NCI-H446 (cell line): Measurements from ENCODE around the gene SLC22A7.

Source experiments
- DNase-seq, 2 experiments: peaks; one replicate each; lab custom pipeline; 2025; lab: John Stamatoyannopoulos, UW

Gene SLC22A7

DNA sequence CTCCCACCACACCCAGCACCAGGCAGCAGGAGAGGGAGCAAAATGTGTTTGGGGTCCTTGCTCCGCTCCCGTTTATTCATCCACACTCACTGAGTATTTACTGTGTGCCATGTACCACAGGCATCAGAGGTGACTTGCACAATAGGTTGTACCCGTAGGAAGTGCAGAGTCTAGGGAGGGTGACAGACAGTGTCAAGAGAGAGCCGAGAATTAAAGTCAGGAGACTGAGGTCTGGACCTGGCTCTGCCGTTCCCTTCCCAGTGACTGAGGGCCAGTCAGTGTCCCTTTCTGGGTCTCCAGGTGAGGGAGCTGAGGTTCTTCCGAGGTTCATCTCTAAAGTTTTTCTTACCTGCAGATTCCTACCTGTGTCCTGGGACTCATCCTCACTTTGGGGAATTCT is 32.5 kb upstream of the SLC22A7 start:
- no peak for DNase-seq

GRCh38 chr6:43267619-43268354 is 30.3 kb upstream of the SLC22A7 start:
- DNase-seq: no peak

DNA sequence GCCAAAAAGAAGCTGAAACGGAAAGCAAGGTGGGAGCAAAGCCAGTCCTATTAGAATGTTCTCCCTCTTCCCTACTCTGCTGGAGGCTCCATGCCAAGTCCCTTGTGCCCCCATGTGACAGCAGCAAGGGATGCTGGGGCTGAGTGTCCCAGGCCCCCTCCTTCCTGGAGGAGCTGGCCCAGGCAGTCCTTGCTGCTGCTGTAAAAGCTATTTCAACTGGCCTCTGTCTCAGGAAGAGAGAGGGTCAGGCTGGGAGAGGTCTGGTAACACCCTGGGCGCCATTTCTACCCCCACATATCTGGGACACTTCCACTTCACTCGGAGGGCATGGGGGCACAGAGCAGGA is 29.7 kb upstream of the SLC22A7 start:
- DNase-seq: no peak

DNA sequence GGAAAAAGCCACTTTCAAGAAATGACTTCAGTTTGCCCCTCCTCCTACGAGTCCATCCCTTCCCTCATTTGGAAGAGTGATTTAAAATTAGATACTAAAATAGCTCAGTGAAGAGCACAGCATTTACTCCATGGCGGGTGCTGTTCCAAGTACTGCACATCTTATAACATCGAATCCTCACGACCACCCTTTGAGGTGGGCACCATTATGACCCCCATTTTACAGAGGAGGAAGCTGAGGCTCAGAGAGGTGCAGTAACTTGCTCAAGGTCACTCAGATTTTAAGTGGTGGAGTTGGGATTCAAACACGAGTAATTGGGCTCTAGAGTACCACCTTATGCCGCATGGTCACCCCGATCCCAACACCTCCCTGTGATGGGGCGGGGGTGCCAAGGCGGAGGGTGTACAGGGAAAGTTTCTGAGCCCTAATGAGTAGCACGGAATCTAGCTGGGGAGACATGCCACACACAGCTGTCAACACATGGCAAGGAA is 29.2 kb upstream of the SLC22A7 start:
- no peak for DNase-seq

DNA sequence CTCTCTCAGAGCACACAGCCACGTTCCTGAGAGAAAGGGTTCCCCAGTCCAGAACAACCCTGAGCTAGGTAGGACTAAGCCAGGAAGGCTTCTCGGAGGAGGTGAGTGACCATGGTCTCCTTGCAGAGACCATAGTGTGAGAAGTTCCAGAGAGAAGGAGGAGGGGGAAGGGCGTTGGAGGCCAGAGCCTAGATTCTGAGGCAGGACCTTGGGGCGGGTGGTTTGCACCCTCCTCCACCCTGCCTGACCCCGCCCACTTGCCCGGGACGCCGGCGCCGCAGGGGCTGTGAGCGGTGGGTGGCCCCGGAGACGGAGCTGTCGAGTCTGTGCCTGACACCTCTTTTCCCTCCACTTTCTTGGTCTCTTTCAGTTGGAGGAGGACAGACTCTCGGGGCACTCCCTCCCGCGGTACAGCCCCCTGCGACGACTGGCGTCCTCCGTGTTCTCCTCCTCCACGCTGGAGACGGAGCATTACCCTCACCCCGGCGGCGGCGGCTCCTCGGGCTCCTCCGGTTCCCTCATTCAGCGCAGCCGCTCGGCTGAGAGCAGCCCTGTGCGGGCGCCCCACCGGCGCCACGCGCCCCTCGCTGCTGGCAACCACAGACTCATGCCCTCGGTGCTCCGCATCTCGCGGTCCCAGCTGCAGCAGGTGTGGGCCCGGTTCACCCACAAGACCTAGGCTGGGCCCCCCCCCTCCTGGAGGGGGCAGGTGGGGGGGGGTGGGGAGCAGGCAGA is 28.6 kb upstream of the SLC22A7 start:
- no peak for DNase-seq

DNA sequence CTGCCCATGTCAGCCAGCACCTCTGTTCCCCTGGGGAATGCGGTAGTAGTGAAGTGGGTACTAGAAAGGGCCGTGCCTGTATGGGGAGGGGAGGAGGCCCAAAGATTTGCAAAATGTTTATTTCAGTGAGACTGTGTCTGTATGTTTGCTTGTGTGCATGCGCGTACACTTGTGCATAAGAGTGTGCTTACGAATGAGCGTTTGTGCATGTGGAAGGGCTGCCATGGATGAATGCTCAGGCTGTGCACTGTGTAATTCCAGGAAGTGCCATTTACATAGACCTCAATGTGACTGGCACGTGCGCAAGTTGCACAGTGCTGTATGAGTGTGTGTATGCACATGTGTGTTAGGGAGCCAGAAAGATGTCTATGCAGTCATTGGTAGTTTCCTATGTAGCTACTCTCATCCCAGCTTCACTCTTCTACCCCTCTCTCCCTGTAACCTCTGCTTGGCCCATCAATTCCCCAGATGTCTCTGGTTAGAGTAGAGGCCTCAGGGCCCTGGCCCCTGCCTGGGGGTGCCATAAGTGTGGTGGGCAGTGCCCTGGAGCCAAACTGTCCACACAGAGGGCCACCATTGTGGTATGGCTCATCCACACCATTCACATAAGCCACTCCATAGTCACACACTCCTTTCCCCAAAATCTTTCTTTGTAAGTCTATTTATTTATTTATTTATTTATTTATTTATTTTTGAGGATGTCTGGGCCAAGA is 26.8 kb upstream of the SLC22A7 start:
- DNase-seq: no peak

DNA sequence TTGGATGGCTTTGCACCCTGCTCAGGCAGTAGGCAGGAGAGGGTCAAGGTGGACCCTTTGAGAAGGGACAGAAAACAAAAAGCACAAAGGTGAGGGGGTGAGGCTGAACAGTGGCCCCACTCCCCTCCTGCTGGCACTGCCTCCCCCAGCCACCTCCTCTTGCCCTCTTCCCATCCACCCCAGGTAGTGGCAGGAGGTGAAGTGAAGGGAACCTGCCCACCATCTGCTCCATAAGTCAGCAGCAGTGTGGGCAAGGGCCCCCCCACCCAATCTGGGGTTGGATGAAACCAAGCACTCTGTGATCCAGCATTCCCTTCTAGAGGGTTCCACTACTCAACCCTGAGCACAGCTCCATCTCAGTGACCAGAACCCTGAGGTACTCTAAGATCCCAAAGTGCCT is 26.1 kb upstream of the SLC22A7 start:
- no peak for DNase-seq

- no peak for DNase-seq
Observed at GRCh38 chr6:43273707-43274106, 24.4 kb upstream of the SLC22A7 start.

DNA sequence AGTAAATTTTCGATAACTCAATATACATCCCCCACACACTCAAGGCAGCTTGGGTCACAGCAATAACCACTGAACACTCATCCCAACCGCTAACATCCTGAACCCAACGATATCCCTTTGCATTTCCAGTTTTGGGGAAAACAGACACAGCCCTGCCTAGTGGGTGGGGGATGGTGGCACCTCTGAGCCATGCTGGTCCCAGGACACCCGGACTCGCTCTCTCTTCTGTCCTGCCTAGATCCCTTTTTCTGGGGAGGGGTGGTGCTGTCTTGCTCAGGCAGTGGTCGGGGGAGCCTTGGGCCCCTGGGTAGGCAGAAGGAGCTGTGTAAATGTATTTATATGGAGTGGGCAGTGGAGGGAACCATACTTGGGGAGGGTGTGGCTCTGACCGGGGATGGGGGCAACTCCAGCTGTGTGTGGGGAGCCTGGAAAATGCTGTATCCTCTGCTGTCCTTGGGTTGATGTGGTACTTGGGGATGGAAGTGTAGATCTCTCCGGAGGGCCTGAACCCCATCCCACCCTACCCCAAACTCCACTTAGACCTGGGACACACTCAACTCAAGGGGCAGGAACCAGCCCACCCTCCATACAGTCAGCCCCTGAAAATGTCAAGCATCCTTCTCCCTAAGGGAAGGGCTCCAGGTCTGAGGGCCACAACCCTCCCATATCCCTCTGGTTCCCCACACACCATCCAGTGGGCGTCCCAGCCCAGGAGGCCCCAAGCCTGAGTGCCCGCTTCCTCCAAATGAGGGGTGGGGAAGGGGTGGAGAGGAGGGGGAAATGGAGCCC is 23.7 kb upstream of the SLC22A7 start:
- DNase-seq: no peak

DNA sequence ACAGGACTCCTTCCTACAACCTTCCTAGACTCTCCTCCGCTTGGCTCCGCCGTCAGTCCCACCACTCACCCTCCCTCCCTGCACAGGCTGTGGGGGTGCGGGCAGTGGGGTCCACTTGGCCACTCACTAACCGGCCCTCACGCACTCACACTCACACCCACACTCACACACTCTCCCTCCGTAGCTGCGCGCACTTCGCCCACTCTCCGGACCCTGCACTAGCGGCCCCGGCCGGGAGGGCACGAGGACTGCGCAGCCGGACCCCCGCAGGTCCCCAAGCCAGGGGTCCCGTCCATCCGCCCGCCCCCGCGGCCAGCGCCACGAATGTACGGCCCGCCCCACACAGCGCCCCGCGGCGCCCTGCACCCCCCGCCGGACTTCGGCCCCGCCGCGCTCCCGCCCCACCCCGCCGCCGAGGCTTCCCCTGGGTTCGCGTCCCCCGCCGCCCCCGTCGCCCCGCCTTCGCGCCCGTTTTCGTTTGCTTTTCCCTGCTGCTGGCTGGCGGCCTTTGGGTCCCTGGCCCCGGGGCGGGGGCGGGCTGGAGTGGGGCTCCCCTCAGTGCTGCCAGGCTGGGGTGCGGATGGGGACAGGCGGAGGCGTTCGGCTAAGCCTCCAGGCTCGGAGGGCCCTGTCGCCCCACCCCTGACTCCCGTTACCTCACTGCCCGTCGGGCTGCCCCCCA is 23.0 kb upstream of the SLC22A7 start:
- no peak for DNase-seq

- no peak for DNase-seq
Observed at GRCh38 chr6:43275801-43276576, 22.1 kb upstream of the SLC22A7 start.

DNA sequence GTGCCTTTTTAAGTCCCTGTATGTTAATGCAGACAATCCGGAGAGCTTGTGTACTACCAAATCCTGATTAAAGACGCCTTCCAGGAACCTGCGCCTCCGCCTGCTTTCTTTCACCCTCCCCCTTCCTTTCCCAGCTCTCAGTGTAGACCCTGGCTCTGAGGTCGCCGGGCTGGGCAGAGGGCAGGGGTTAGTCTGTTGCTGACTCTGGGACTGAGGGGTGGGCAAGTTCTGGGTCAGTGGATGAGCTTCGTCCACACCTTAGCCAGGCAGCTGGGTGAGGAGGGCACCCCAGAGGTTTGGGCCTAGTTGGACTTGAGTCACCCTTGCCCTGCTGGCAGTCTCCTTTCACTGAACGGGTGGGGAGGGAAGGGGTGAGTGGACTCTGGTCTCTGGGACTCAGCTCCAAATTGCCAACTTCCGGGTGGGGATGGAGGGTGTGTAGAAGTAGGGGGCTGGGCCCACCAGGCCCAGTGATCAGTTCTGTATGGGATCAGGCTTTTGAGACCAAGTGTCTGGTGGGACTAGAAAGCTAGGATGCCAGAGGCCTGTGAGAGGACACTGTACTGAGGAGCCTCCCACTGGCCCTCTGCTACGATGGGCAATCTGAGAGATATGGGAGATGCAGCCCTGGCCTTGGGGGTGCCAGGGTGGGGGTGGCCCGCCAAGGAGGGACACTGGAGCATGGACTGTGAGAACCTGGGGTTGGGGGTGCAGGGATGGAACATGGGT is 21.3 kb upstream of the SLC22A7 start:
- DNase-seq: no peak

GRCh38 chr6:43277306-43277642 is 20.8 kb upstream of the SLC22A7 start:
- DNase-seq: no peak

GRCh38 chr6:43277643-43278523 is 20.2 kb upstream of the SLC22A7 start:
- no peak for DNase-seq

DNA sequence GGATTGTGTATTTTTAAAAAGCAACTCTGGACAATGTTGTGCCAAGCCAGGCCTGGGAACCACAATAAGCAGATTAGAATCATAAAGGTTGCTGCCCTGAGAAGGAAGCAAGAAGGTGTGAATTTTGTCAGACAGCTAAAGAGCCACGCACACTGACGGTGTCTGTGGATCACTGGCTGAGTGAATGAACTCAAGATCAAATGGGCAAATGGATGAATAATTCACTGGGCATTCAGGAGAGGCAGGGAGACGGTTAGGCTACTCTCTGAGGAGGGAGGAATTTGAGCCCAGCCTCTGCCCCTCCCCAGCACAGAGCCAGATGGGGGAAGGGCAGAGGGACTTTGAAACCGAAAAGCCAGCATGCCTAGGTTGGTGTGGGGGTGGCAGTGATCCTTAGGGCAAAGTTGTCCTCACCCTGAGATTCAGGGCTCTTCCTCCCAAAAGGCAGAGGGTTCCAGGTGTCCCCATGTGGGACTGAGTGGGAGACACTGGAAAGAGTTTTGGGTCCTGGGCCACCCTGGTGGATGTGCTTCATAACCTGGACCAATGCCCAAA is 19.5 kb upstream of the SLC22A7 start:
- no peak for DNase-seq

- DNase-seq: no peak
Observed at GRCh38 chr6:43280234-43280633, 17.8 kb upstream of the SLC22A7 start.

GRCh38 chr6:43282060-43282459 is 16.0 kb upstream of the SLC22A7 start:
- no peak for DNase-seq

DNA sequence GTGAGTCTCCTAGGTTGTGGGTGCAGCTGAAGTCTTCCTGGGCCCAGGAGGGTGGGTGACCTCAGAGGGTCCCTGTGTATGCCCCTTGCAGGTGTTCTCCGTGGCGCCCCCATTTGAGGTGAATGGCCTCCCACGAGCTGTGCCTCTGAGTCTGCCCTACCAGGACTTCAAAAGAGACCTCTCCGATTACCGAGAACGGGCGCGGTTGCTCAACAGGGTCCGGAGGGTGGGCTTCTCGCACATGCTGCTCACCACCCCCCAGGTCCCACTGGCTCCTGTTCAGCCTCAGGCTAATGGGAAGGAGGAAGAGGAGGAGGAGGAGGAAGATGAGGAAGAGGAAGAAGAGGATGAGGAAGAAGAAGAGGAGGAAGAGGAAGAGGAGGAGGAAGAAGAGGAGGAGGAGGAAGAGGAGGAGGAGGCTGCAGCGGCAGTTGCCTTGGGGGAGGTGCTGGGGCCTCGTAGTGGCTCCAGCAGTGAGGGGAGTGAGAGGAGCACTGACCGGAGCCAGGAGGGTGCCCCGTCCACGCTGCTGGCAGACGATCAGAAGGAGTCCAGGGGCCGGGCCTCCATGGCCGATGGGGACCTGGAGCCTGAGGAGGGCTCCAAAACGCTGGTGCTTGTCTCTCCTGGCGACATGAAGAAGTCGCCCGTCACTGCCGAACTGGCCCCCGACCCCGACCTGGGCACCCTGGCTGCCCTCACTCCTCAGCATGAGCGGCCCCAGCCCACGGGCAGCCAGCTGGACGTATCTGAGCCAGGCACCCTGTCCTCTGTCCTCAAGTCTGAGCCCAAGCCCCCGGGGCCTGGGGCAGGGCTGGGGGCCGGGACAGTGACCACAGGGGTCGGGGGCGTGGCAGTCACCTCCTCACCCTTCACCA is 15.2 kb upstream of the SLC22A7 start:
- no peak for DNase-seq
